WERI-Rb-1 (cell line): ENCODE measurements around the gene IFNA1.

Experiments
- DNase-seq: peaks from one replicate; pipeline ENCODE4 v3.0.0-alpha.2; 2020
- H3K27ac ChIP-seq: fragments of 250-450 bp; sonication (Bioruptor Pico); 2 replicates; pipeline ENCODE4 v1.5.1; 2020; ENCODE audit warnings: mild to moderate bottlenecking, moderate library complexity
- H3K27me3 ChIP-seq: fragments of 250-450 bp; sonication (Bioruptor Pico); 2 replicates; pipeline ENCODE4 v1.5.1; 2021; ENCODE audit warnings: mild to moderate bottlenecking, low read depth, moderate library complexity; ENCODE audit not compliant: insufficient read depth, severe bottlenecking
- H3K36me3 ChIP-seq: fragments of 250-450 bp; sonication (Bioruptor Pico); 2 replicates; pipeline ENCODE4 v1.5.1; 2020; ENCODE audit warnings: mild to moderate bottlenecking, moderate library complexity
- H3K4me3 ChIP-seq: 2 replicates; pipeline ENCODE4 v1.5.1; 2011; ENCODE audit warnings: low read depth, mild to moderate bottlenecking, control low read depth, low read length
- H3K9me3 ChIP-seq: fragments of 250-450 bp; sonication (Bioruptor Pico); 2 replicates; pipeline ENCODE4 v1.5.1; 2021; ENCODE audit warnings: mild to moderate bottlenecking, moderate library complexity; ENCODE audit not compliant: severe bottlenecking
- CTCF ChIP-seq: IDR thresholded peaks from 2 replicates; pipeline ENCODE4 v1.5.1; 2011; ENCODE audit warnings: low read depth, mild to moderate bottlenecking, control low read depth, inconsistent platforms, low read length

Gene IFNA1

GRCh38 chr9:21402386-21403251 is 37.6 kb upstream of the IFNA1 start:
- Histone ChIP-seq H3K36me3 (no peaks in the 10 kb centered on the region), H3K9me3 (no peaks in the 10 kb centered on the region), H3K27me3 (peaks cover 63% of the 10 kb centered on the region), H3K27ac (no peak overlapping the region), H3K4me3 (peak overlapping the region; percentile 41)
- 0 out of 2 replicates have a peak, but pooled peaks have one; percentile 27 for TF ChIP-seq CTCF
- peak; percentile 18 for DNase-seq

- Histone ChIP-seq H3K36me3 (no peaks in the 10 kb centered on the region), H3K27me3 (peaks cover 57% of the 10 kb centered on the region), H3K27ac (no peak overlapping the region), H3K4me3 (no peak overlapping the region), H3K9me3 (no peaks in the 10 kb centered on the region)
- TF ChIP-seq CTCF = no peak
- DNase-seq = no peak
These were observed 36.1 kb upstream of the IFNA1 start for GRCh38 chr9:21404146-21404545.

- no peak for TF ChIP-seq CTCF
- no peak within 1 kb of the TSS for H3K4me3 ChIP-seq
- no peak for DNase-seq
- no peak within 1 kb of the TSS for H3K27ac ChIP-seq
- H3K9me3 ChIP-seq = no peaks in the 10 kb centered on the region
- H3K27me3 ChIP-seq = peaks cover 28% of the 10 kb centered on the region
- H3K36me3 ChIP-seq = no peaks in the 10 kb centered on the region
These were observed 31.4 kb upstream of the IFNA1 start, which contains the start of gene IFNA8 for GRCh38 chr9:21408817-21409216. IFNA8 (plus strand) TSS chr9:21409117; CDS start chr9:21409177, 60 bp downstream.

- DNase-seq = no peak
These were observed 28.1 kb upstream of the IFNA1 start for GRCh38 chr9:21412107-21412506.

GRCh38 chr9:21413151-21413550 is 27.1 kb upstream of the IFNA1 start:
- no peak for TF ChIP-seq CTCF
- no peak for DNase-seq

More at GRCh38 chr9:21412107-21412506, 28.1 kb upstream of the IFNA1 start:
- Histone ChIP-seq H3K4me3 (no peak overlapping the region), H3K27ac (no peak overlapping the region), H3K9me3 (no peaks in the 10 kb centered on the region), H3K36me3 (no peaks in the 10 kb centered on the region), H3K27me3 (peaks cover 22% of the 10 kb centered on the region)
- no peak for TF ChIP-seq CTCF

More at GRCh38 chr9:21413151-21413550, 27.1 kb upstream of the IFNA1 start:
- Histone ChIP-seq H3K27ac (no peak overlapping the region), H3K27me3 (peaks cover 15% of the 10 kb centered on the region), H3K9me3 (no peaks in the 10 kb centered on the region), H3K4me3 (no peak overlapping the region), H3K36me3 (no peaks in the 10 kb centered on the region)
